Ishikawa (cell line): ENCODE results near the gene MSANTD1.

Experiments
- CEBPB ChIP-seq: IDR thresholded peaks from 2 replicates; pipeline ENCODE4 v1.6.1; 2012
- EP300 ChIP-seq: IDR thresholded peaks from 2 replicates; pipeline ENCODE4 v1.6.1; 2012; ENCODE audit warnings: borderline replicate concordance
- FOXM1 ChIP-seq: IDR thresholded peaks from 2 replicates; pipeline ENCODE4 v1.6.1; 2012; ENCODE audit warnings: low read depth, borderline replicate concordance
- MAX ChIP-seq: IDR thresholded peaks from 2 replicates; pipeline ENCODE4 v1.6.1; 2012
- RAD21 ChIP-seq: IDR thresholded peaks from 2 replicates; pipeline ENCODE4 v1.6.1; 2012; ENCODE audit warnings: low read depth
- TAF1 ChIP-seq: IDR thresholded peaks from 2 replicates; pipeline ENCODE4 v1.6.1; 2012; ENCODE audit warnings: low read depth, mild to moderate bottlenecking
- TEAD4 ChIP-seq: IDR thresholded peaks from 2 replicates; pipeline ENCODE4 v1.6.1; 2012
- USF1 ChIP-seq: IDR thresholded peaks from 2 replicates; pipeline ENCODE4 v1.6.1; 2012
- YY1 ChIP-seq: IDR thresholded peaks from 2 replicates; pipeline ENCODE4 v1.6.1; 2012; ENCODE audit warnings: low read depth
- TF ChIP-seq, protein P1 (sequence below): IDR thresholded peaks from 2 replicates; pipeline ENCODE4 v1.6.1; 2012; ENCODE audit warnings: low read depth, mild to moderate bottlenecking

DNA sequence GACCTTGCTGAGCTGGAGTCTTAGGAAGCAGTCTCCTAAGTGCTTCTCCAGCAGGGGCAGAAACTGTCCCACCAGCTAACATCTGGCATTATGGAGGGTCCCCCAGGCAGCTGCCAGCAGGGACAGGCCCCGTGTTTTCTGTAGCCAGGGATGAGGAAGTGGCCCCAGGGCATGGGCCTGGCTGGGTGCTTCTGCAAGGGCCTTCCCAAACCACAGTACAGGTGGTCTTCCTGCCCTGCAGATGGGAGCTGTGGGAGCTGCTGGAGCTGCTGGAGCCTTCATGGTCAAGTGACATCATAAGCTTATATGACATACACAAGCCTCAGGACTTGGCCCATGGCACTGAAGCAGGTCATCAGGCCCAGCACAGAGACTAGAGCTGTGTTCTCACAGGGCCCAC lies 5.0 kb upstream of the MSANTD1 start:
- TF ChIP-seq EP300 (no peak), MAX (no peak), CEBPB (no peak), YY1 (no peak), RAD21 (no peak), USF1 (no peak), TEAD4 (no peak), TAF1 (no peak), FOXM1 (no peak)
- TF ChIP-seq, protein P1, sequence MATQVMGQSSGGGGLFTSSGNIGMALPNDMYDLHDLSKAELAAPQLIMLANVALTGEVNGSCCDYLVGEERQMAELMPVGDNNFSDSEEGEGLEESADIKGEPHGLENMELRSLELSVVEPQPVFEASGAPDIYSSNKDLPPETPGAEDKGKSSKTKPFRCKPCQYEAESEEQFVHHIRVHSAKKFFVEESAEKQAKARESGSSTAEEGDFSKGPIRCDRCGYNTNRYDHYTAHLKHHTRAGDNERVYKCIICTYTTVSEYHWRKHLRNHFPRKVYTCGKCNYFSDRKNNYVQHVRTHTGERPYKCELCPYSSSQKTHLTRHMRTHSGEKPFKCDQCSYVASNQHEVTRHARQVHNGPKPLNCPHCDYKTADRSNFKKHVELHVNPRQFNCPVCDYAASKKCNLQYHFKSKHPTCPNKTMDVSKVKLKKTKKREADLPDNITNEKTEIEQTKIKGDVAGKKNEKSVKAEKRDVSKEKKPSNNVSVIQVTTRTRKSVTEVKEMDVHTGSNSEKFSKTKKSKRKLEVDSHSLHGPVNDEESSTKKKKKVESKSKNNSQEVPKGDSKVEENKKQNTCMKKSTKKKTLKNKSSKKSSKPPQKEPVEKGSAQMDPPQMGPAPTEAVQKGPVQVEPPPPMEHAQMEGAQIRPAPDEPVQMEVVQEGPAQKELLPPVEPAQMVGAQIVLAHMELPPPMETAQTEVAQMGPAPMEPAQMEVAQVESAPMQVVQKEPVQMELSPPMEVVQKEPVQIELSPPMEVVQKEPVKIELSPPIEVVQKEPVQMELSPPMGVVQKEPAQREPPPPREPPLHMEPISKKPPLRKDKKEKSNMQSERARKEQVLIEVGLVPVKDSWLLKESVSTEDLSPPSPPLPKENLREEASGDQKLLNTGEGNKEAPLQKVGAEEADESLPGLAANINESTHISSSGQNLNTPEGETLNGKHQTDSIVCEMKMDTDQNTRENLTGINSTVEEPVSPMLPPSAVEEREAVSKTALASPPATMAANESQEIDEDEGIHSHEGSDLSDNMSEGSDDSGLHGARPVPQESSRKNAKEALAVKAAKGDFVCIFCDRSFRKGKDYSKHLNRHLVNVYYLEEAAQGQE, result no peak
